ENCODE results near the gene ZIM2. TPM values are rescaled to one million over a fixed set of nuclear protein-coding genes. Genes with fewer than 3 reads are reported as not detected.

Gene ZIM2
- total RNA-seq, 1 donor from 2014 or later: not detected

- Mint-ChIP-seq H3K9me3 (peaks cover 14% of the 10 kb centered on the region), H3K4me3 (no peak overlapping the region)
These were observed 81.0 kb downstream of the ZIM2 start for GRCh38 chr19:56759531-56759930.

GRCh38 chr19:56751078-56751489 lies 89.4 kb downstream of the ZIM2 start:
- DNase-seq (ENCODE audit: extremely low spot score, unreplicated experiment): no peak
- H3K27me3 Mint-ChIP-seq: no peaks in the 10 kb centered on the region

More at GRCh38 chr19:56759531-56759930, 81.0 kb downstream of the ZIM2 start:
- H3K27me3 Mint-ChIP-seq: no peaks in the 10 kb centered on the region
- no peaks in the 10 kb centered on the region for H3K4me1 Mint-ChIP-seq (ENCODE audit: unreplicated experiment)
- H3K36me3 Mint-ChIP-seq: no peaks in the 10 kb centered on the region
- H3K27ac Mint-ChIP-seq: no peak overlapping the region
- no peak for TF ChIP-seq CTCF (conservative IDR thresholded peaks at IDR 0.05)
- DNase-seq (ENCODE audit: extremely low spot score, unreplicated experiment): no peak

GRCh38 chr19:56750658-56751057 lies 89.9 kb downstream of the ZIM2 start:
- Mint-ChIP-seq H3K27me3 (no peaks in the 10 kb centered on the region), H3K9me3 (peaks cover 10% of the 10 kb centered on the region), H3K36me3 (no peaks in the 10 kb centered on the region)

More at GRCh38 chr19:56751078-56751489, 89.4 kb downstream of the ZIM2 start:
- H3K9me3 Mint-ChIP-seq: peaks cover 8% of the 10 kb centered on the region
- H3K36me3 Mint-ChIP-seq: no peaks in the 10 kb centered on the region
- H3K27ac Mint-ChIP-seq: no peak overlapping the region
- H3K4me1 Mint-ChIP-seq (ENCODE audit: unreplicated experiment): no peaks in the 10 kb centered on the region
- no peak overlapping the region for H3K4me3 Mint-ChIP-seq
- TF ChIP-seq CTCF (conservative IDR thresholded peaks at IDR 0.05): no peak

GRCh38 chr19:56748378-56748777 lies 92.1 kb downstream of the ZIM2 start:
- peak; percentile 37 for TF ChIP-seq CTCF (conservative IDR thresholded peaks at IDR 0.05)
- DNase-seq (ENCODE audit: extremely low spot score, unreplicated experiment): no peak
- Mint-ChIP-seq H3K27ac (no peak overlapping the region), H3K4me3 (no peak overlapping the region), H3K4me1 (ENCODE audit: unreplicated experiment) (no peaks in the 10 kb centered on the region), H3K36me3 (no peaks in the 10 kb centered on the region), H3K9me3 (peaks cover 10% of the 10 kb centered on the region), H3K27me3 (no peaks in the 10 kb centered on the region)

More at GRCh38 chr19:56750658-56751057, 89.9 kb downstream of the ZIM2 start:
- Mint-ChIP-seq H3K27ac (no peak overlapping the region), H3K4me3 (peak overlapping the region; percentile 45), H3K4me1 (ENCODE audit: unreplicated experiment) (no peaks in the 10 kb centered on the region)
- DNase-seq (ENCODE audit: extremely low spot score, unreplicated experiment): no peak
- no peak for TF ChIP-seq CTCF (conservative IDR thresholded peaks at IDR 0.05)

- no peaks in the 10 kb centered on the region for H3K27me3 Mint-ChIP-seq
- no peak for DNase-seq (ENCODE audit: extremely low spot score, unreplicated experiment)
- H3K9me3 Mint-ChIP-seq: peaks cover 10% of the 10 kb centered on the region
- no peak overlapping the region for H3K27ac Mint-ChIP-seq
- no peaks in the 10 kb centered on the region for H3K4me1 Mint-ChIP-seq (ENCODE audit: unreplicated experiment)
- no peaks in the 10 kb centered on the region for H3K36me3 Mint-ChIP-seq
- TF ChIP-seq CTCF (conservative IDR thresholded peaks at IDR 0.05): no peak
- H3K4me3 Mint-ChIP-seq: no peak overlapping the region
These were observed 94.2 kb downstream of the ZIM2 start for GRCh38 chr19:56746367-56746766.

GRCh38 chr19:56740501-56740900 lies 100.0 kb downstream of the ZIM2 start:
- no peak for TF ChIP-seq CTCF (conservative IDR thresholded peaks at IDR 0.05)
- H3K4me3 Mint-ChIP-seq: no peak overlapping the region
- no peak for DNase-seq (ENCODE audit: extremely low spot score, unreplicated experiment)
- no peaks in the 10 kb centered on the region for H3K27me3 Mint-ChIP-seq
- H3K9me3 Mint-ChIP-seq: peaks cover 2% of the 10 kb centered on the region
- H3K36me3 Mint-ChIP-seq: no peaks in the 10 kb centered on the region
- H3K4me1 Mint-ChIP-seq (ENCODE audit: unreplicated experiment): no peaks in the 10 kb centered on the region
- H3K27ac Mint-ChIP-seq: no peak overlapping the region

Data from type B pancreatic cell (in vitro differentiated cells).